Measurements from ENCODE around the gene PRMT2. TPM values are rescaled to one million over a fixed set of nuclear protein-coding genes. Genes with fewer than 3 reads are reported as not detected.

The PRMT2 gene
- total RNA-seq, 3 donors from 2014 or later (not counting 1 experiment from before 2014, with no cell fraction given): 122 to 199 (median 170) TPM

DNA sequence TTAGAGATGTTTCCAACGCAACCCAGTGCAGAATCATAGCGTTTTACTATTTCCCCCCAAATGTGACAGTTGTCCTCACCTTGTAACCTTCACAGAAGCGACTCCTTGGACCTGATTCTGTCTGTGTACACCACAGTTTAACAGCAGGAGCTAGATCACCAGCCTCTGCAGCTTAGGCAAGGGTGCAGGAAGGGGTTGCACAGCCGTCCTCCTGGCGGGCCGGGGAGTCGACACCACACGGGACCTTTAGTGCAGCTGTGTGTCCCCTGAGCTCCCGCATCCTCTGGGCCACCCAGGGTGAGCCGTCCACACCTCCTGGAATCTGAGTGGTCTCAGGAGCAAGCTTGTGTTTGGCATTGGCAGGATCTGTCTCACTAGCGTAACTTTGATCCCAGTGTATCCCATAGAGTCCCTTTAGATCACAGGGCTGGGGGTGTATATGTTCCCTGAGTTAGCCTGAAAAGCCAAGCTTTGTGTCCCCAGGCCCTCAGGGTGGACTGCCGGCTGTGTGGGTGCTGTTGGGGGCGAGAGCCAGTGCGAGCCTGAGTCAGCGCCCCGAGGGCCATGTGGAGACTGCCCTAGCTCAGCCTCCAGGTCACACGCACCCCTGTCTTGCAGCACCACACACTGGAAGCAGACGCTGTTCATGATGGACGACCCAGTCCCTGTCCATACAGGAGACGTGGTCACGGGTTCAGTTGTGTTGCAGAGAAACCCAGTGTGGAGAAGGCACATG is 27.5 kb downstream of the PRMT2 start:
- Histone ChIP-seq H3K4me3 (ENCODE audit: low read length) (no peak overlapping the region), H3K27me3 (ENCODE audit: control insufficient read depth, insufficient read depth, low read length) (no peaks in the 10 kb centered on the region), H3K9me3 (ENCODE audit: control insufficient read depth, insufficient read depth, low read length) (no peaks in the 10 kb centered on the region), H3K27ac (ENCODE audit: low read length) (no peak overlapping the region), H3K36me3 (ENCODE audit: control insufficient read depth, insufficient read depth, low read length) (peaks cover 31% of the 10 kb centered on the region), H3K4me1 (ENCODE audit: control insufficient read depth, insufficient read depth, low read length) (peaks cover 22% of the 10 kb centered on the region)
- Mint-ChIP-seq H3K27ac (peak overlapping the region in 1 of 2 donors; percentile 68), H3K4me1 (peaks cover 9 to 47% of the 10 kb centered on the region in 2 donors), H3K4me3 (no peak overlapping the region), H3K9me3 (no peaks in the 10 kb centered on the region), H3K36me3 (peaks cover 7% of the 10 kb centered on the region), H3K27me3 (ENCODE audit: low read depth in 2 of 2) (no peaks in the 10 kb centered on the region)
- no peak for ATAC-seq
- intact Hi-C loops (cut with micrococcal nuclease): no loop called here
- WGBS (ENCODE audit: insufficient coverage): 96% methylated on average over 21 of the region's 21 CpGs
- DNase-seq: no peak
- TF ChIP-seq CTCF (IDR thresholded peaks at IDR 0.05): no peak

DNA sequence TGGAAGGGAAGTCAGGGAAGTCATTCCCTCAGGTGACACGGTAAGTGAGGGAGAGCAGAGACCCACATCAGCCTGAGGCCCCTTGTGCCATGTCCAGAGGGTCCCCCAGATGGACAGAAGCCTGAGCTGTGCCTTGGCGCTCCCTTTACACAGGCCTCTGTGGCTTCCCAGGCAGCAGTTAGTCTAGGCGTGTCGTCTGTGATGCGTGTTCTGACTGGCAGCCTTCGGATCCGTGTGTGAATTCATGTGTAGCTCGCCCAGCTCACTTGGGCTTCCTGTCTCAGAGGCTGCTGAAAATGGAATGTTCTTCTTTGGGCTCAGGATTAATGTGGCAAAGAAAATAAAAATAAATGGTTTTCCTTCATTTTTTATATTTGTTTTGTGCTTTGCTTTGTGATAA is 28.3 kb downstream of the PRMT2 start:
- no peak for TF ChIP-seq CTCF (IDR thresholded peaks at IDR 0.05)
- H3K9me3 Mint-ChIP-seq: no peaks in the 10 kb centered on the region
- intact Hi-C loops (cut with micrococcal nuclease): no loop called here
- Histone ChIP-seq H3K27me3 (ENCODE audit: control insufficient read depth, insufficient read depth, low read length) (no peaks in the 10 kb centered on the region), H3K4me1 (ENCODE audit: control insufficient read depth, insufficient read depth, low read length) (peaks cover 25% of the 10 kb centered on the region), H3K36me3 (ENCODE audit: control insufficient read depth, insufficient read depth, low read length) (peaks cover 28% of the 10 kb centered on the region), H3K9me3 (ENCODE audit: control insufficient read depth, insufficient read depth, low read length) (no peaks in the 10 kb centered on the region), H3K27ac (ENCODE audit: low read length) (no peak overlapping the region), H3K4me3 (ENCODE audit: low read length) (no peak overlapping the region)
- no peak for ATAC-seq
- no peaks in the 10 kb centered on the region for H3K27me3 Mint-ChIP-seq (ENCODE audit: low read depth in 2 of 2)
- H3K36me3 Mint-ChIP-seq: peaks cover 7% of the 10 kb centered on the region
- 95% methylated on average over 8 of the region's 8 CpGs for WGBS (ENCODE audit: insufficient coverage)
- no peak for DNase-seq
- peak overlapping the region in 1 of 2 donors; percentile 68 for H3K27ac Mint-ChIP-seq
- peaks cover 3 to 41% of the 10 kb centered on the region in 2 donors for H3K4me1 Mint-ChIP-seq
- no peak overlapping the region for H3K4me3 Mint-ChIP-seq

GRCh38 chr21:46664316-46664995 is 29.0 kb downstream of the PRMT2 start:
- Histone ChIP-seq H3K27me3 (ENCODE audit: control insufficient read depth, insufficient read depth, low read length) (no peaks in the 10 kb centered on the region), H3K27ac (ENCODE audit: low read length) (no peak overlapping the region), H3K9me3 (ENCODE audit: control insufficient read depth, insufficient read depth, low read length) (no peaks in the 10 kb centered on the region), H3K4me3 (ENCODE audit: low read length) (no peak overlapping the region), H3K36me3 (ENCODE audit: control insufficient read depth, insufficient read depth, low read length) (peaks cover 22% of the 10 kb centered on the region), H3K4me1 (ENCODE audit: control insufficient read depth, insufficient read depth, low read length) (peaks cover 25% of the 10 kb centered on the region)
- no peak for TF ChIP-seq CTCF (IDR thresholded peaks at IDR 0.05)
- no peaks in the 10 kb centered on the region for H3K9me3 Mint-ChIP-seq
- H3K27ac Mint-ChIP-seq: no peak overlapping the region
- H3K4me1 Mint-ChIP-seq: peaks cover 0 to 38% of the 10 kb centered on the region in 2 donors
- ATAC-seq (no peak), DNase-seq (no peak)
- peak overlapping the region; percentile 17 for H3K4me3 Mint-ChIP-seq
- peaks cover 7% of the 10 kb centered on the region for H3K36me3 Mint-ChIP-seq
- intact Hi-C loops (cut with micrococcal nuclease): no loop called here
- no peaks in the 10 kb centered on the region for H3K27me3 Mint-ChIP-seq (ENCODE audit: low read depth in 2 of 2)
- WGBS (ENCODE audit: insufficient coverage): 96% methylated on average over 24 of the region's 24 CpGs
